Smooth muscle cell (in vitro differentiated cells): ENCODE results near the gene IL6R. TPM values are rescaled to one million over a fixed set of nuclear protein-coding genes. Genes with fewer than 3 reads are reported as not detected.
"Not testable (repeated sequence)": the region's sequence is repeated elsewhere in the genome, so short reads cannot be mapped to it uniquely, and the experiment has no call there.

ENCODE experiments used
- DNase-seq: peaks from one replicate; lab custom pipeline; 2025; ENCODE audit not compliant: unreplicated experiment; lab: John Stamatoyannopoulos, UW
- H2AFZ ChIP-seq: fragments of 200-600 bp; sonication (generic); 2 replicates; pipeline ENCODE4 v1.6.0; 2016; ENCODE audit warnings: antibody characterized with exemption, low read depth, mild to moderate bottlenecking
- H3F3A ChIP-seq: fragments of 200-600 bp; sonication (generic); 2 replicates; pipeline ENCODE4 v1.6.0; 2017; ENCODE audit warnings: antibody characterized with exemption, low read depth
- H3K27ac ChIP-seq: fragments of 200-600 bp; sonication (generic); 2 replicates; pipeline ENCODE4 v1.5.1; 2016; ENCODE audit warnings: low read depth, mild to moderate bottlenecking
- H3K27me3 ChIP-seq: fragments of 200-600 bp; sonication (generic); 2 replicates; pipeline ENCODE4 v1.6.1; 2016; ENCODE audit warnings: low read depth, mild to moderate bottlenecking
- H3K36me3 ChIP-seq: fragments of 200-600 bp; sonication (generic); 2 replicates; pipeline ENCODE4 v1.5.1; 2016; ENCODE audit warnings: low read depth
- H3K4me1 ChIP-seq: fragments of 200-600 bp; sonication (generic); 2 replicates; pipeline ENCODE4 v1.5.1; 2016; ENCODE audit warnings: low read depth
- H3K4me2 ChIP-seq: fragments of 200-600 bp; sonication (generic); 2 replicates; pipeline ENCODE4 v1.6.0; 2016; ENCODE audit warnings: mild to moderate bottlenecking
- H3K4me3 ChIP-seq: fragments of 200-600 bp; sonication (generic); 2 replicates; pipeline ENCODE4 v1.5.1; 2016; ENCODE audit warnings: mild to moderate bottlenecking
- H3K79me2 ChIP-seq: fragments of 200-600 bp; sonication (generic); 2 replicates; pipeline ENCODE4 v1.6.0; 2016; ENCODE audit warnings: low read depth, mild to moderate bottlenecking
- H3K9ac ChIP-seq: fragments of 200-600 bp; sonication (generic); 2 replicates; pipeline ENCODE4 v1.6.0; 2016; ENCODE audit warnings: low read depth
- H3K9me3 ChIP-seq: fragments of 200-600 bp; sonication (generic); replicated peaks from 2 replicates; pipeline ENCODE4 v1.5.1; 2016; ENCODE audit warnings: low read depth
- H4K20me1 ChIP-seq: fragments of 200-600 bp; sonication (generic); 2 replicates; pipeline ENCODE4 v1.6.0; 2016; ENCODE audit warnings: low read depth
- CTCF ChIP-seq: fragments of 200-600 bp; sonication (generic); IDR thresholded peaks from 2 replicates; pipeline ENCODE4 v1.5.1; 2017; ENCODE audit warnings: borderline replicate concordance, mild to moderate bottlenecking, antibody characterized with exemption; ENCODE audit not compliant: insufficient read depth, poor library complexity, severe bottlenecking
- WGBS: methylation state at CpG from one replicate; pipeline ENCODE4 v1.1.7; 2016; ENCODE audit warnings: low lambda C conversion rate; 5-methylcytosine and 5-hydroxymethylcytosine counted together
- polyA plus RNA-seq: library from polyadenylated mRNA; unstranded; fragments of >200 nt; fragmentation: Nextera tagmentation; extraction: Ambion mirVana; gene quantifications from 2 replicates; pipeline ENCODE4 v1.2.1, GENCODE V29; 2016
- total RNA-seq: library from RNA; depleted of rRNA; stranded (reverse); fragments of >200 nt; gene quantifications from 2 replicates; pipeline ENCODE4 v1.2.3, GENCODE V29; 2014

IL6R gene
- total RNA-seq (1.3 and 1.8 TPM in 2 replicates), polyA plus RNA-seq (1.9 TPM in 2 replicates)

GRCh38 chr1:154404984-154405746 lies at the start of gene IL6R:
TSS of gene IL6R (plus strand) at chr1:154405343. CDS start at chr1:154405630, 287 bp downstream.
- no peak for TF ChIP-seq CTCF
- Histone ChIP-seq H4K20me1 (no peaks in the 10 kb centered on the region), H3K4me3 (peak within 1 kb of the TSS; percentile 70), H3K27me3 (peaks cover 2% of the 10 kb centered on the region), H3K9me3 (no peaks in the 10 kb centered on the region), H3K27ac (peak within 1 kb of the TSS; percentile 94), H3K36me3 (no peaks in the 10 kb centered on the region), H3K4me2 (peak within 1 kb of the TSS; percentile 97), H3K4me1 (peaks cover 20% of the 10 kb centered on the region), H3K79me2 (peaks cover 7% of the 10 kb centered on the region), H3F3A (peaks cover 19% of the 10 kb centered on the region), H2AFZ (no peak within 1 kb of the TSS), H3K9ac (peak within 1 kb of the TSS; percentile 98)
- peak; percentile 87 for DNase-seq
- WGBS, result 2% methylated on average over 61 of the region's 66 CpGs

DNA sequence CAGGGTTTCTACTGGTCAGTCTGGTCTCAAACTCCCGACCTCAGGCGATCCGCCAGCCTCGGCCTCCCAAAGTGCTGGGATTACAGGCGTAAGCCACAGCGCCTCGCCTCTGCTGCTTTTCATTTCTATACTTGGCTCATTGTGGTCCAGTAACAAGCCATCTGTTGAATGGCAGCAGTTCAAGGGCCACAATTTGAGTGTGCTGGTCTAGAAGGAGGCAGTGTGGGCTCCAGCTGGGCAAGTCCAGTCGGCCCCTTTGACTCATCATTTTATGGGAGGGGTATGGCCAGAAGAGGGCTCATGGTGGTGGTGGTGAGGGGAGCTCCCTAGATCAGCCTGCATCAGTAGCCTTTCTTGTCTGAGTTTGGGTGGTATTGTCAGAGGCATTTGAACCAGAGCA lies 46.6 kb upstream of the IL6R start:
- no peaks in the 10 kb centered on the region for H3K27me3 ChIP-seq
- H4K20me1 ChIP-seq, result no peaks in the 10 kb centered on the region
- no peak overlapping the region for H2AFZ ChIP-seq
- no peak overlapping the region for H3K4me3 ChIP-seq
- DNase-seq, result no peak
- H3K36me3 ChIP-seq, result no peaks in the 10 kb centered on the region
- no peaks in the 10 kb centered on the region for H3K79me2 ChIP-seq
- TF ChIP-seq CTCF, result no peak
- no peaks in the 10 kb centered on the region for H3K9me3 ChIP-seq
- no peaks in the 10 kb centered on the region for H3F3A ChIP-seq
- 91% methylated on average over 8 of the region's 8 CpGs for WGBS
- H3K27ac ChIP-seq, result no peak overlapping the region
- no peak overlapping the region for H3K4me2 ChIP-seq
- H3K9ac ChIP-seq, result no peak overlapping the region
- H3K4me1 ChIP-seq, result no peaks in the 10 kb centered on the region

DNA sequence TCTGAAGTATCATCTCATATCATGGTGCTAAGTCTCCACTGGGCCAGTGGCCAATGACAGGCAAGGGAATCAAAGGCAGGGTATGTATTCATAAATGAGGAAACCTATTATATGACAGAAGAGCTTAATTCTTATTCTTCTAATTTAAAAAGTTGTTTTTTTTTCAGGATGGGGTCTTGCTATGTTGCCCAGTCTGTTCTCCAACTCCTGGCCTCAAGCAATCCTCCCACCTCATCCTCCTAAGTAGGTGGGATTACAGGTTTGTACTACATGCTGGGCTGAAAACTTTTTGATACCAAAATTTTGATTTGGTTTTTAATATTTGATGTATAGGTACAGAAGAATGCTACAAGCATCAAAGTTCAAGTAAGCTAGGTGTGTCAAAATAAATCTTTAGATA lies 44.9 kb upstream of the IL6R start:
- Histone ChIP-seq H3K4me1 (no peaks in the 10 kb centered on the region), H3K36me3 (no peaks in the 10 kb centered on the region), H3K9me3 (no peaks in the 10 kb centered on the region), H3K27me3 (no peaks in the 10 kb centered on the region), H3K9ac (no peak overlapping the region), H2AFZ (no peak overlapping the region), H3K27ac (no peak overlapping the region), H4K20me1 (no peaks in the 10 kb centered on the region), H3K4me3 (no peak overlapping the region), H3F3A (no peaks in the 10 kb centered on the region), H3K4me2 (no peak overlapping the region), H3K79me2 (no peaks in the 10 kb centered on the region)
- no peak for DNase-seq
- no peak for TF ChIP-seq CTCF

DNA sequence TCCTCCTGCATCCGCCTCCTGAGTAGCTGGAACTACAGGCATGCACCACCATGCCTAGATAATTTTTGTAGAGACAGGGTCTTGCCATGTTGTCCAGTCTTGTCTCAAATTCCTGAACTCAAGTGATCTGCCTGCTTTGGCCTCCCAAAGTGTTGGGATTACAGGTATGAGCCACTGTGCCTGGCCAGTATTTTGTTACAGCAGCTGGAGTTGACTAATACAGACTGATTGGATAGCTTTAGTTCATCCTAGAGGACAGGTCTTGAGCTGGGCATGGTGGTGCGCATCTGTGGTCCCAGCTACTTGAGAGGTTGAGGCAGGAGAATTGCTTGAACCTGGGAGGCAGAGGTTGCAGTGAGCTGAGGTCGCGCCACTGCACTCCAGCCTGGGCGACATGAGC lies 44.3 kb upstream of the IL6R start:
- H3K4me3 ChIP-seq, H3F3A ChIP-seq, H3K79me2 ChIP-seq, H3K27ac ChIP-seq, H4K20me1 ChIP-seq, H3K4me1 ChIP-seq, H3K9me3 ChIP-seq, H3K27me3 ChIP-seq, DNase-seq, H2AFZ ChIP-seq, H3K4me2 ChIP-seq, H3K9ac ChIP-seq, H3K36me3 ChIP-seq: not testable (repeated sequence)
- 96% methylated on average over 5 of the region's 5 CpGs for WGBS
